Measurements from ENCODE around the gene C19orf44.

C19orf44 gene

GRCh38 chr19:16535381-16535780 is 39.2 kb downstream of the C19orf44 start:
- H3K4me3 Mint-ChIP-seq: no peak overlapping the region
- TF ChIP-seq CTCF (IDR thresholded peaks at IDR 0.05; ENCODE audit: unreplicated experiment in 3 of 3): no peak

GRCh38 chr19:16536130-16536529 is 39.9 kb downstream of the C19orf44 start:
- H3K27ac Mint-ChIP-seq: no peak overlapping the region
- no peak for TF ChIP-seq CTCF (IDR thresholded peaks at IDR 0.05; ENCODE audit: unreplicated experiment in 3 of 3)
- no peaks in the 10 kb centered on the region for H3K9me3 Mint-ChIP-seq
- no peak overlapping the region for H3K4me3 Mint-ChIP-seq
- H3K27me3 Mint-ChIP-seq (ENCODE audit: low read depth): no peaks in the 10 kb centered on the region
- H3K36me3 Mint-ChIP-seq (ENCODE audit: low read depth): peaks cover 58% of the 10 kb centered on the region
- H3K4me1 Mint-ChIP-seq: peaks cover under 1% of the 10 kb centered on the region

More at GRCh38 chr19:16535381-16535780, 39.2 kb downstream of the C19orf44 start:
- Mint-ChIP-seq H3K36me3 (ENCODE audit: low read depth) (peaks cover 59% of the 10 kb centered on the region), H3K4me1 (no peaks in the 10 kb centered on the region), H3K27me3 (ENCODE audit: low read depth) (no peaks in the 10 kb centered on the region), H3K9me3 (no peaks in the 10 kb centered on the region), H3K27ac (no peak overlapping the region)

- Mint-ChIP-seq H3K27ac (no peak overlapping the region), H3K9me3 (no peaks in the 10 kb centered on the region), H3K4me1 (peaks cover 6% of the 10 kb centered on the region), H3K36me3 (ENCODE audit: low read depth) (peaks cover 55% of the 10 kb centered on the region), H3K27me3 (ENCODE audit: low read depth) (no peaks in the 10 kb centered on the region), H3K4me3 (no peak overlapping the region)
- TF ChIP-seq CTCF (IDR thresholded peaks at IDR 0.05; ENCODE audit: unreplicated experiment in 3 of 3): no peak
Observed at GRCh38 chr19:16537111-16537510, 40.9 kb downstream of the C19orf44 start.

- H3K27me3 Mint-ChIP-seq (ENCODE audit: low read depth): no peaks in the 10 kb centered on the region
- H3K4me1 Mint-ChIP-seq: peaks cover 17% of the 10 kb centered on the region
- peaks cover 37% of the 10 kb centered on the region for H3K36me3 Mint-ChIP-seq (ENCODE audit: low read depth)
- H3K9me3 Mint-ChIP-seq: no peaks in the 10 kb centered on the region
- TF ChIP-seq CTCF (IDR thresholded peaks at IDR 0.05; ENCODE audit: unreplicated experiment in 3 of 3): no peak
- peak overlapping the region; percentile 90 to 95 (median 90) for H3K4me3 Mint-ChIP-seq
- H3K27ac Mint-ChIP-seq: peak overlapping the region; percentile 35 to 90 (median 80)
Observed at GRCh38 chr19:16540948-16541347, 44.8 kb downstream of the C19orf44 start.

- H3K27ac Mint-ChIP-seq: peak overlapping the region; percentile 35 to 90 (median 80)
- peak overlapping the region; percentile 90 to 95 (median 90) for H3K4me3 Mint-ChIP-seq
- no peaks in the 10 kb centered on the region for H3K9me3 Mint-ChIP-seq
- no peak for TF ChIP-seq CTCF (IDR thresholded peaks at IDR 0.05; ENCODE audit: unreplicated experiment in 3 of 3)
- peaks cover 34% of the 10 kb centered on the region for H3K36me3 Mint-ChIP-seq (ENCODE audit: low read depth)
- peaks cover 17% of the 10 kb centered on the region for H3K4me1 Mint-ChIP-seq
- H3K27me3 Mint-ChIP-seq (ENCODE audit: low read depth): no peaks in the 10 kb centered on the region
Observed at GRCh38 chr19:16541526-16542044, 45.4 kb downstream of the C19orf44 start.
